Stimulated activated CD4-positive, alpha-beta T cell treated with anti-CD3 and anti-CD28 coated beads, Interleukin-4, amount 100 ng/mL, for 48 hours (primary cell): ENCODE measurements around the gene TMEM187.
"Not testable (repeated sequence)": the region's sequence is repeated elsewhere in the genome, so short reads cannot be mapped to it uniquely, and the experiment has no call there.

Experiments
- DNase-seq, 2 donors: peaks; one replicate each; pipeline ENCODE4 v3.0.0-alpha.2; 2020; ENCODE audit warnings: low read depth in 2 of 2

The TMEM187 gene

DNA sequence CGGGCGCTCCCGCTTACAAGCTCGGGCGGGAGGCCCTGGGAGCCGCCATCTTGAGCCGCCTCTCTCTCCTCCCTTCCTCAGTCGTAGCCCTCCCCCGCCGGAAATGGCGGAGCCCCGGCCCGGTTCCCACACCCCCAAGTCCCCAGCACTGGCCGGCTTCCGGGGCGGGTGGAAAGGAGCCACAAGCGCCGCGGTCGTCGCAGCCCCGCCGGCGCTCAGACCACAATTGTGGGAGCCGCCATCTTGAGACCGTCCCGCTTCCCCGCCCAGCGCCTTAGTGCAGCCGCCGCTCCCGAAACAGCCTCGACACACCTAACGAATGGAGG lies 1.5 kb upstream of the TMEM187 start:
- peak; percentile 73 to 81 for DNase-seq

DNA sequence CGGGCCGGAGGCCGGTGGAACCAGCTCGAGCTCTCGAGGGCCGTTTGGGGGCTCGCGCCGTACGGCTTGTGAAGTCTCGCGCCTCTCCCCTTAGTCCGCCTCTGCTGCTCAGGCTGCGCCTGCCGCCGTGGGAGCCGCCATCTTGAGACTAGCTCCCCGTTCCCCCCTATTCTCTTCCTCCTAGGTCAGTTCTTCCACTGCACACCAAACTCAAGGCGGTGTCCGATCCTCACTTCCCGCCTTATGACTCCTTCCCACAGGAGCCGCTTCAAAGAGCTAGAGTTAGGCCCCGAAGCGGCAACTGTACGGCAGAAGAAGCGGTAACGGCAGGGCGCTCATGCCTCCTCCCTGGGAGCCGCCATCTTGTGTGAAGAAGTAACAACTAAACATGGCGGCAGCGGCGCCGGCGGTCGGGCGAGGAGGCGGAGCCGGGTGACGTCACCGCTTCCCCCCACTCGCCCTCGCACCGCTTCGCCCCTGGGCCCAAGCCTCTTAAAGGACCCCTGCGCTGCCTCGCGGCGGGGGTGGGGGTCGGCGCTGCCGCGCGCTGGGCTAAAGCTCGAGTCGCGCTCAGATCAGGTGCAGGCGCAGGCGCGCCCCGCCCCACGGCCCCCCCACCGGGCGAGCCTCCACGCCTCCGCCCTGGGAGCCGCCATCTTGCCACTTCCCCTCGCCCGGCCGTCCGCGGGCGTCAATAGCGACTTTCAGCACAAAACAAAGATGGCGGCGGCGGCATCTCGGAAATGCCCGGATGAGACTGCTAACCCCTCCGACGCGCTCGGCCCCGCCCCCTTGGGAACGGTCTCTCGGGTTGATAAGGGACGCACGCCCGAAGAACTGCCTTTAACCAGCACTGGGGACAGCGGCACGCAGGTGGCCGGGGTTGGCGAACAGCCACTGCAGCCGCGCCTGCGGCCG lies 845 bp upstream of the TMEM187 start, which contains the start of gene HCFC1:
TSS of gene HCFC1 (minus strand) at position 369 of the 918 bp plus-strand sequence. CDS start 978 bp downstream, outside the sequence.
- peak; percentile 79 to 86 for DNase-seq

DNA sequence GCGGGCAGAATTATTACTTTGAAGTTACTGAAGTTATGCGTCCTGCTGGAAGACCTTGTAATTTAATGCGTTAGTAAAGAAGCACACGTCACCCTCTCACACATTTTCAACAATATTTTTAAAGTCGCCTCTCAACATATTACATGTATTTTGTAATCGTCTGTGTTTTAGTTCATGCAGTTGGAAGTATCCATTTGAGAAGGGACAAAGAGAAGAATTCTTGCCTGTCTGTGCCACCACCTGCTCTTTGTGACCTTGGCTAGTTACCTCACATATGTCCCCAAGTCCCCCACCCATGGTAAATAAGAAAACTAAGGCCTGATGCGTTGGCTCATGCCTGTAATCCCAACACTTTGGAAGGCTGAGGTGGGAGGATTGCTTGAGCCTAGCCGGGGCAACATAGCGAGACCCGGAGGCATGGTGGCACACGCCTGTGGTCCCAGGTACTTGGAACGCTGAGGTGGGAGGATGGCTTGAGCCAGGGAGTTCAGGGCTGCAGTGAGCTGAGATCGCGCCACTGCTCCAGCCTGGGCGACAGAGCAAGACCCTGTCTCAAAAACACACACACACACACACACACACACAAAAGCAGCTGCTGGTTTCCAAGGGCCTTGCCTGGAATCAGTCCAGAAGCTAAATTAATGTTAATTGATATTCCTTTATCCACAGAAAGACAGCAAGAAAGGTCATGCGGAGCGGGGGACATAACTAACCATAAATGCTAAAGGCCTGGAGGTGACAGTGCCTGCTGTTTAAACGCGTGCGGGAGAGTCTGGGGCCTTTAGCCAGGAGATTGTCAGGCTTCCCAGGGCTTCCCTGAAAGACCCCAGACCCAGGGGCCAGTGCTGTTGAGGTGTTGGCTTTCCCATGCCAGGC lies 811 bp downstream of the TMEM187 start:
- no peak for DNase-seq

DNA sequence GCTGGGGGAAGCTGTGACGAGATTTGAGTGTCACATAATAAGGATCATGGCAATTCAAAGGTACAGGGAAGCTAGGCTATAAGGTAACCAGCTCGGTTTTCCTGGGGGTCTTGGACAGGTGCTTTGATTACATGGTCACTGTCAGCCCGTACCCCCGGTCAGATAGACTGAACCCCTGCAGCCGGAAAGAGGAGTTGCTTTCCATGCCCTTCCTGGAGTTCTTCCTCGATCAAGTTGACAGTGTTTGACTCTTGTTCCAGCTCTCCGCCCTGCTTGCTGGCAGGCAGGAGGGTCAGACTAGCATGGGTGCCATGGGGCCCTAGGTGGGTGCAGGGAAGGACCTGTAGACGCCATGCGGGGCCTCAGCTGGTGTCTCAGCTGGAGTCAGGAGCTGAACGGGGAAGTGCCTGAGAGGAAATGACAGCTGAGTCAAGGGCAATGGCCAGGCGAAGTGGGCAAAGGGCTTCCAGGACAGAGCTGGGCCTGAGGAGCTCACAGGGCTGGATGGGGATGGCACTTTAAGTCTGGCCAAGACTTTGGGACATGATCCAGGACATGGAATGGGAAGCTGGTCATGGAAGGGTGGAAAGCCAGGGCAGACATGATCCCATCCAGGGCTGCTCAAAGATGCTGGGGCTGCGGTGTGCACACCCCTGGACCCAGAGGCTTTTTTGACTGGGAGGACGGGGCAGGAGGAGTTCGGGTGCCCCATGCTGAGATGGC lies 1.6 kb downstream of the TMEM187 start:
- no peak for DNase-seq

DNA sequence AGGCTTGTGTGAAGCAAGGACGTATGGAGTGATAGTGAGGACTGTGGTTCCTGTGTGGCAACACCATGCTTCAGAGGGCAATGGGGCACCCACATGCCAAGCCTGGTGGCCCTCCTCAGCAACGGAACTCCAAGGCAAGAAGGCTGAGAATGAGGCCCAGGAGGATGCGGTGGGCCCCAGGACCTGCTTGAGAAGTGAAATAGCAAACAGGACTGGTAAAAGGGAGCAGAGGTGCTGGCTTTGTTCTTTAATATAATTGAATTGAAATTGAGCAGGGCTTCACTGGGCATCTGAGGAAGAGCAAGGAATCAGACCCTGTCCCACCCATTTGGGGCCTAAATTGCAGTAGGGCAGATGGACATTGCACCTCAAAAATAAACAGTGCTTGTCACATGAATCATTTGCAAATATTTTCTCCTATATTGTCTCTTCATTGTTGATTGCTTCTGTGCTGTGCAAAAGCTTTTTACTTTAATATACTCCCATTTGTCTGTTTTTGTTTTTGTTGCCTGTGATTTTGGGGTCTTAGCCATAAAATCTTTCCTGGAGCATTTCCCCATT lies 2.3 kb downstream of the TMEM187 start:
- no peak for DNase-seq

DNA sequence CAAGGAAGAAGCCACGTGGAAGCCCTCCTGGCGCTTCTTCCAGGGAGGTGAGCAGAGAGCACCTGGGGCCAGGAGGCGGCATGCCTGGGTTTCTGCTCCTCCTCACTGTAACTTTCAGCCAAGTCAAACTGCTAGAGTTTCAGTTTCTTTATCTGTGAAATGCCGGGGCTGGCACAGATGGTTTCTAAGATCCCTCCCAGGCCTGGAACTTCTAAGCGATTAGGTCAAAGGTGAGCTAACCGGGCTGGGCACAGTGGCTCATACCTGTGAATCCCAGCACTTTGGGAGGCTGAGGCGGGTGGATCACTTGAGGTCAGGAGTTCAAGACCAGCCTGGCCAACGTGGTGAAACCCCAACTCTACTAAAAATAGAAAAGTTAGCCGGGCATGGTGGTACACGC lies 7.8 kb downstream of the TMEM187 start:
- not testable (repeated sequence) for DNase-seq

DNA sequence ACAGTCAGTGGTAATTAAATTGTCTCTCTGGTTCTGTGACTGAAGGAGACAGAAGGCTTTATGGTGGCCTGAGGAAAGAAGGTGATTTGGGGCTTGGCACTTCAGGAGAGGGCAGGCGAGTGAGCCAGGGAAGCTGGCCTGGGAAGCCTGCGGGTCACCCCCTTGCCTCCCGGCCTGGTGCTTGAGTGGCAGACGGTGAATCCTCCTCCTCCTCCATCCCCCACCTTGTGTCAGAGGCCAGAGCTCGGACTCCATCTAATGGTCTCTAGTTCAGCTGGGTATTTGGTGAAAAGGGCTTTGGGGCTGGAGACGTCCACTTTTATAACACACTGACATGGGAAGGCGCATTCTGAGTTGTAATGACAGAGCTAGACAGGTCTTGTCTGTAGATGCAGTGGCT lies 8.7 kb downstream of the TMEM187 start:
- no peak for DNase-seq

DNA sequence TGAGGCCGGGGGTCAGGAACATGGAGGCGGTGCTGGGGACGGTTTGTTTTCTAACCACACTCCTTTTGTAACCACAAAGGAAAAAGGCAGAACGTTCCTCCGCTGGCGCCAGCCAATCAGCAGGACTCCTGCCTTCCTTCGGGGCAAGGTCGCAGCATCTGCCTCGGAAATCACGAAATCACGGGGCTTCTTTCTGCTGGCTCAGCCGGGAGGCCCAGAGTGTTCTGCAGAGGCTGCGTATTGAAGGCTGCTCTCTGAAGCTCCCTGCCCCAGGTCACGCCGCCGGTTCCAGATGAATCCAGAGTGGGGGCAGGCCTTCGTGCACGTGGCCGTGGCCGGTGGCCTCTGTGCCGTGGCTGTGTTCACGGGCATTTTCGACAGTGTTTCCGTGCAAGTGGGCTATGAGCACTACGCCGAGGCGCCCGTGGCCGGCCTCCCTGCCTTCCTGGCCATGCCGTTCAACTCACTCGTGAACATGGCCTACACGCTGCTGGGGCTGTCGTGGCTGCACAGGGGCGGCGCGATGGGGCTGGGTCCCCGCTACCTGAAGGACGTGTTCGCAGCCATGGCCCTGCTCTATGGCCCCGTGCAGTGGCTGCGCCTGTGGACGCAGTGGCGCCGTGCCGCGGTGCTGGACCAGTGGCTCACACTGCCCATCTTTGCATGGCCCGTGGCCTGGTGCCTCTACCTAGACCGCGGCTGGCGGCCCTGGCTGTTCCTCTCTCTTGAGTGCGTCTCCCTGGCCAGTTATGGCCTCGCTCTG lies 9.4 kb downstream of the TMEM187 start:
- peak; percentile 51 to 62 for DNase-seq

DNA sequence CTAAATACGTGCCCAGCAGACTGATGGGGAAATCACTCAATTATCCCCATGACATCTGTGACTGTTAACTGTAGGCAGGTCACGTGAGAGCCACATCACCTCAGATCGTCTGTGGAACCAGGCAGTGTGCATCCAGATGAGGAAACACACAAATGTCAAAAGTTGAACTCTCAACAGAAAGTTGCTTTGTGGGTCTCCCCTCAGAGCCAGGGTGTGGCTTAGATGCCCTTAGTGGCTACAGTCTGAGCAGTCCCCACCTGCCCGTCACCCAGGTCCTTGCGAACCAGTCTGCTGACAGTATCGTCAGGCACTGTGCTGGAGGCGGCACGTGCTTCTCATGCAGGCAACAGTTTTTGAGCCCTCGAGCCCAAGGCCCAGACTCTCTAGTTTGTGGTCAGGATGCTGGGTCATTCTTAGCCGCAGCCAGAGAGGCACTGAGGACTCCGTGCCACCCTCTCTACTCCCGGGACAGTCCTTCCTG lies 10.8 kb downstream of the TMEM187 start:
- DNase-seq: no peak

DNA sequence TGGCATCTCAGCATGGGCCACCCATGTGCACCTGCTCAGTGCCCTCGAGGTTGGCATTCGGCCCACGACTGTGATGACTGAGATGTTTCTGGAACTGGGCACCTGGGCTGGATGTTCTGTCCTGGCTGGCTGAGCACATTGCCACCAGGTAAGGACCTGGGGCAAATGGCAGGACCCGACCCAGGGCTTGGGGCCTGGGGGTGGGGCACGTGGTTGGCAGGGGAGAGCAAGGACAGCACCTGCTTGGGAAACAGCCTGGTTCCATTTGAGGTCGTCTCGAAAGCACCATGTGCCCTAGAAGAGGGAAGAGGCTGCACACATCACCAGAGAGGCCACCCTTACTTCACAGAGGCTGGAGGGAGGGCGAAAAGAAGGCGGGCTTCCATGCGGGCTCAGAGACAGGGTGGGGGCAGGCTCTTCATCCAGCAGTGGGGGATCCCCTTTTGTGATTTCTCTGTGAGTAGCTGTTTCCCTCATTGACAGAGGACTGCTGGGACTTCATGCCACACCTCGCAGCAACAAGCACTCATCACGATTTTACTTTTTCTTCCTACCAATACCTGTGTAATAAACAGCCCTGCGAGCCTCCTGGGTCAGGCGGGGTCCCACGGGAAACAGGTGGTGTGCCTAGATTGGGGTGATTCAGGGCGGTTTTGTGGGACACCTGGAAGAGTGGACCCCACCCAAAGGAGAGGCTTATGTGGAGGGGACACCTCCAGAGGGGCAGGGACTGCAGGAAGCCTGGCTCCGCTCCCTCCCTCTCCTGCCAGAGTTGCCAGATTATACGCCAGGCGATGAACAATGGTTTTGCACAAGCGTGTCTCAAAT lies 12.0 kb downstream of the TMEM187 start:
- peak in 1 of 2 donors; percentile 37 for DNase-seq

DNA sequence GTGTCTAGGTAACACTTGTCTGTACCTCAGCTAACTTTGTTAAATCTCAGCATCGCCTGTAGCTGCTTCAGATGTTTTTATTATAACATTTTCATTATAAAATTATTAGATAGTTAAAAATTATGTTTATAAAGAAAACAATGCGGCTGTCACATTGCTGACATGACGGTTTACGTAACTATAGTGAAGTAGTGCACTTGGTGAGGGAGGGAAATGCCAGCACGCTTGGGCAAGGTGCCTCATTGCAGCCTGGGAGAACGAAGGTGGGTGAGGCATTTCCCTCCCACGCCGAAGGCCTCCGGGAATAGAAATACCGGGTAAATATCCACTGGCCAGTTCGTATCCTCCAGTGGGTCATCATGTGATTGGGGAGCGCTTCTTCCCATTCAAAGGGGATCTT lies 15.9 kb downstream of the TMEM187 start:
- no peak for DNase-seq

DNA sequence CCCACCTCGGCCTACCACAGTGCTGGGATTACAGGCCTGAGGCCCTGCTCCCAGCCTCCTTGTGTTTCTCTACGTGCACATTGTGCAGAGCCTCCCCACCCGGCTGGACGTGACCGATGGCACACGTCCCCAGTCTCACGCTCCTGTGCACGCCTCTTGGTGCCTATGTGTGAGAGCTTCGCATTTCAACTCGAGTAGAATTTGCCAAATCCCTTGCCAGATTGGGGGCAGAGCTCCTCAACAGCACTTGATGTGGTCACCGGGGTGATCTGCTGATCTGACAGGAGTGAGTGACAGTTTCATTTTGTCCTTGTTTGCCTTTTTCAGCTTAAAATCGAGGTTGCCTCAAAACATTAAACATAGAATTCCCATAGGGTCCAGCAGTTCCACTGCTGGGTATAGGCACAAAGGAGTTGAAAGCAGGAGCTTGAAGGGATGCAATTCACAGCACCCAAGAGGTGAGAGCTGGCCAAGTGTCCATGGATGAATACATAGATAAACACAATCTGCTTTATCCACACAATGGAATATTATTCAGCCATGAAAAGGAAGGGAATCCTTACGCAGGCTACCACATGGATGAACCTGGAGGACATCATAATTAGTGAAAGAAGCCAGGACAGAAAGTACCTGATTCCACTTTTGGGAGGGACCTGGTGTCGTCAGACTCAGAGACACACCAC lies 17.6 kb downstream of the TMEM187 start:
- DNase-seq: no peak

DNA sequence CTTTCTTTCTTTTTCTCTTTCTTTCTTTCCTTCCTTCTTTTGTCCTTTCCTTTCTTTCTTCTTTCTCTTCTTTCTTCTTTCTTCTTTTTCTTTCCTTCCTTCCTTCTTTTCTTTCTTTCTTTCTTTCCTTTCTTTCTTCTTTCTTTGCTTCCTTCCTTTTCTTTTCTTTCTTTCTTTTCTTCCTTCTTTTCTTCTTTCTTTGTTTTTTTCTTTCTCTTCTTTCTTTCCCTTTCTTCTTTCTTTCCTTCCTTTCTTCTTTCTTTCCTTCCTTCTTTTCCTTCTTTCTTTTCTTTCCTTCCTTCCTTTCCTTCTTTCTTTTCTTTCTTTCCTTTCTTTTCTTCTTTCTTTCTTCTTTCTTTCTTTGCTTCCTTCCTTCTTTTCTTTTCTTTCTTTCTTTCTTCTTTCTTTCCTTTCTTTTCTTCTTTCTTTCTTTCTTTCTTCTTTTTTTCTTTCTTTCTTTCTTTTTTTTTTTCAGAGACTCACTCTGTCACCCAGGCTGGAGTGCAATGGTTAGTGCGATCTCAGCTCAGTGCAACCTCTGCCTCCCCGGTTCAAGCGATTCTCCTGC lies 18.5 kb downstream of the TMEM187 start:
- no peak for DNase-seq

DNA sequence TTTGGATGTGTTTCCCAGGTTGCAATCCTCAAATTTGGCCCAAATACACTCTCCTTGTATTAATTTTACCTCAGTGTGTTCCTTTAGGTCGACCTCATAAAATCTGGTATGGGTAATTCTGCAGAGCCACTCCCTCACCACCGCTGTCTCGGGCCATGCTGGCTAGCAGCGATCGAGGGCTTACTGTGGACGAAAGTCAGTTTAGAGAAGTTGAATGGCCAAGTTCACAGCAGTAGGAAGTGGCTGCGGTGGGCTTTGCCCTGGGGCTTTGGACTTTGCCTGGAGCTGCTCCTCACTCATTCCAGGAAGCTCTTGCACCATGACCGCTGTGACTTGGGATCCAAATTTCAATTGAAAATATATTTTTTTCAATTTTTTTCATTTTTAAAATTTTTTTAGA lies 19.6 kb downstream of the TMEM187 start:
- DNase-seq: no peak

DNA sequence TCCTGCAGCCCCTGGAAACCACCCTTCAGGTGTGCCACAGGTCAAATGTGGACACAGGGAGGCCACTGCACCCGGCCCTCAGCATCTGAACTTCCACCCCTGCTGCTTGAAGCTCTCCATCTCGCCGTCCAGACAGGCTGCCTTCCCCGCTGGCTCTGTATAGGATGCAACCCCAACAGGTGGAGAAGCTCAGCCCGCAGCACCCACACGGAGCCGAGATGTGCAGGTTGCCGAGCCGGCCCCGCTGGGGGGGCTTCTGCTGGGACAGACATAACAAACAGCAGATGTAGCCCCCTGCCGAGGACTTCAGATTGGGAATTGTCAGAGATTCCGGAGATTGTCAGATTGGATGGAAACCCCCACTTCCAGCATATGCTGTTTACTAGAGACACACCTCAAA lies 20.5 kb downstream of the TMEM187 start:
- no peak for DNase-seq

DNA sequence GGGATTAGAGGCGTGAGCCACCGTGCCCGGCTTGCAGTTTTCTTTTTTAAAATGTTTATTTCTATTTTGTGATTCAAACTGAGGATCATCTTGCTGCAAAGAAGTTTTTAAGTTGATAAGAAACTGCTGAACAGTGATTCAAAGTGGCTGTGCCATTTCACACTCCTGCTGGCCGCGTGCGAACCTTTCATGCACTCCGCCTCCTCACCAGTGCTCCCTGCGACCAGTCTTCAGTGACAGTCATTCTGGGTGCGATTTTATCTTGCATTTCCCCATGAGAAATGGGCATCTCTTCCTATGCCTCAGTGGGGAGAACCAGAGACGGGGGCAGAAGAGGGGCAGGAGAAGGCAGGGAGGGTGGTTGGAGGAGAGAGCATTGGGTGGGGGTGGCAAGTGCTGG lies 21.4 kb downstream of the TMEM187 start:
- no peak for DNase-seq

DNA sequence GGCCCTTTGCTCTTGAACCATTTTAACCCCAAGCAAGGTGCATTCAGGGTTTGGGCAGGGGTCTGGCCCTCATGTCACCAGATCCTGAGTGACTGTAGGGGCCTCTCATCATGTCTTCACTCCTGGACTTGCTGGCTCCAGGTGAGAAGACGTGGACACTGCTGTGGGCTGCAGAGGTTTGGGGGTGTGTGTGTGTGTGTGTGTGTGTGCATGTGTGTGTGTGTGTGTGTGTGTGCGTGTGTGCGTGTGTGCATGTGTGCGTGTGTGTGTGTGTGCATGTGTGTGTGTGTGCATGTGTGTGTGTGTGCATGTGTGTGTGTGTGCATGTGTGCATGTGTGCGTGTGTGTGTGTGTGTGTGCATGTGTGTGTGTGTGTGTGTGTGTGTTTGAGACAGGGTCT lies 21.8 kb downstream of the TMEM187 start:
- not testable (repeated sequence) for DNase-seq

DNA sequence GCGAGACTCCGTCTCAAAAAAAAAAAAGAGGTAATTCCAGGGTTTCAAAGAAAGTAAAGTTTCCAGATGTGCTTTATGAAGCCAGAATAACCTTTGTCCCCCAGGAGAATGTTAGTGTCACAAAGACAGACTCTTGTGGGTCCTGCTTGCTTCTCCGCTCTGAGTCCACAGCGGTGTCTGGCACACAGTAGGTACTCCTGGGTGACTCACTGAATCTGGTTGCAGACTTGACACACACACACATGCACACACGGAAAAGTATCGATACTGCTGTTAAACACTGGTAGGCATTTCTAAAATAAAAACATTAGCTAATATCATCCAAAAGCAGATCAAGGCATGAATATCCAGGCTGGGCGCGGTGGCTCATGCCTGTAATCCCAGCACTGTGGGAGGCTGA lies 22.9 kb downstream of the TMEM187 start:
- DNase-seq: no peak
